ENCODE data around the gene CEP72.

- TF ChIP-seq POLR2A (IDR thresholded peaks at IDR 0.05), result no peak
- TF ChIP-seq, protein P1, sequence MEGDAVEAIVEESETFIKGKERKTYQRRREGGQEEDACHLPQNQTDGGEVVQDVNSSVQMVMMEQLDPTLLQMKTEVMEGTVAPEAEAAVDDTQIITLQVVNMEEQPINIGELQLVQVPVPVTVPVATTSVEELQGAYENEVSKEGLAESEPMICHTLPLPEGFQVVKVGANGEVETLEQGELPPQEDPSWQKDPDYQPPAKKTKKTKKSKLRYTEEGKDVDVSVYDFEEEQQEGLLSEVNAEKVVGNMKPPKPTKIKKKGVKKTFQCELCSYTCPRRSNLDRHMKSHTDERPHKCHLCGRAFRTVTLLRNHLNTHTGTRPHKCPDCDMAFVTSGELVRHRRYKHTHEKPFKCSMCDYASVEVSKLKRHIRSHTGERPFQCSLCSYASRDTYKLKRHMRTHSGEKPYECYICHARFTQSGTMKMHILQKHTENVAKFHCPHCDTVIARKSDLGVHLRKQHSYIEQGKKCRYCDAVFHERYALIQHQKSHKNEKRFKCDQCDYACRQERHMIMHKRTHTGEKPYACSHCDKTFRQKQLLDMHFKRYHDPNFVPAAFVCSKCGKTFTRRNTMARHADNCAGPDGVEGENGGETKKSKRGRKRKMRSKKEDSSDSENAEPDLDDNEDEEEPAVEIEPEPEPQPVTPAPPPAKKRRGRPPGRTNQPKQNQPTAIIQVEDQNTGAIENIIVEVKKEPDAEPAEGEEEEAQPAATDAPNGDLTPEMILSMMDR (IDR thresholded peaks at IDR 0.05), result no peak
These were observed 38.2 kb upstream of the CEP72 start for GRCh38 chr5:573976-574375.
